Panc1 (cell line): ENCODE results near the gene LOC101059915.
"Not testable (repeated sequence)": the region's sequence is repeated elsewhere in the genome, so short reads cannot be mapped to it uniquely, and the experiment has no call there.

Experiments used
- POLR2AphosphoS5 ChIP-seq: IDR thresholded peaks from 2 replicates; pipeline ENCODE4 v1.6.1; 2012; ENCODE audit warnings: mild to moderate bottlenecking, low read depth, low read length, moderate library complexity
- TCF7L2 ChIP-seq: IDR thresholded peaks from 2 replicates; pipeline ENCODE4 v1.6.1; 2011; ENCODE audit warnings: mild to moderate bottlenecking, low read depth, low read length, inconsistent platforms
- TF ChIP-seq, protein P1 (sequence below): fragments of 450-650 bp; IDR thresholded peaks from 2 replicates; pipeline ENCODE4 v1.5.1; 2017; ENCODE audit warnings: mild to moderate bottlenecking

DNA sequence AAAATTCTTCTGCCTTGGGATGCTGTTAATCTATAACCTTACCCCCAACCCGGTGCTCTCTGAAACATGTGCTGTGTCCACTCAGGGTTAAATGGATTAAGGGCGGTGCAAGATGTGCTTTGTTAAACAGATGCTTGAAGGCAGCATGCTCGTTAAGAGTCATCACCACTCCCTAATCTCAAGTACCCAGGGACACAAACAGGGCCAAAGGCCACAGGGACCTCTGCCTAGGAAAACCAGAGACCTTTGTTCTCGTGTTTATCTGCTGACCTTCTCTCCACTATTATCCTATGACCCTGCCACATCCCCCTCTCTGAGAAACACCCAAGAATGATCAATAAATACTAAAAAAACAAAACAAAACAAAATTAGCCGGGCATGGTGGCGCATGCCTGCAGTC, 9.8 kb downstream of the LOC101059915 start:
- TF ChIP-seq, protein P1, sequence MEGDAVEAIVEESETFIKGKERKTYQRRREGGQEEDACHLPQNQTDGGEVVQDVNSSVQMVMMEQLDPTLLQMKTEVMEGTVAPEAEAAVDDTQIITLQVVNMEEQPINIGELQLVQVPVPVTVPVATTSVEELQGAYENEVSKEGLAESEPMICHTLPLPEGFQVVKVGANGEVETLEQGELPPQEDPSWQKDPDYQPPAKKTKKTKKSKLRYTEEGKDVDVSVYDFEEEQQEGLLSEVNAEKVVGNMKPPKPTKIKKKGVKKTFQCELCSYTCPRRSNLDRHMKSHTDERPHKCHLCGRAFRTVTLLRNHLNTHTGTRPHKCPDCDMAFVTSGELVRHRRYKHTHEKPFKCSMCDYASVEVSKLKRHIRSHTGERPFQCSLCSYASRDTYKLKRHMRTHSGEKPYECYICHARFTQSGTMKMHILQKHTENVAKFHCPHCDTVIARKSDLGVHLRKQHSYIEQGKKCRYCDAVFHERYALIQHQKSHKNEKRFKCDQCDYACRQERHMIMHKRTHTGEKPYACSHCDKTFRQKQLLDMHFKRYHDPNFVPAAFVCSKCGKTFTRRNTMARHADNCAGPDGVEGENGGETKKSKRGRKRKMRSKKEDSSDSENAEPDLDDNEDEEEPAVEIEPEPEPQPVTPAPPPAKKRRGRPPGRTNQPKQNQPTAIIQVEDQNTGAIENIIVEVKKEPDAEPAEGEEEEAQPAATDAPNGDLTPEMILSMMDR = not testable (repeated sequence)
- not testable (repeated sequence) for TF ChIP-seq POLR2AphosphoS5, TCF7L2
